ENCODE measurements around the gene PCYOX1L.

PCYOX1L gene

GRCh38 chr5:149414405-149415065 is 56.7 kb downstream of the PCYOX1L start (continued):
- TF ChIP-seq TCF4 (CRISPR knock-in tag; IDR thresholded peaks at IDR 0.05; ENCODE audit: borderline replicate concordance), result no peak
- TF ChIP-seq BACH2 (CRISPR knock-in tag; IDR thresholded peaks at IDR 0.05; ENCODE audit: borderline replicate concordance), result no peak

DNA sequence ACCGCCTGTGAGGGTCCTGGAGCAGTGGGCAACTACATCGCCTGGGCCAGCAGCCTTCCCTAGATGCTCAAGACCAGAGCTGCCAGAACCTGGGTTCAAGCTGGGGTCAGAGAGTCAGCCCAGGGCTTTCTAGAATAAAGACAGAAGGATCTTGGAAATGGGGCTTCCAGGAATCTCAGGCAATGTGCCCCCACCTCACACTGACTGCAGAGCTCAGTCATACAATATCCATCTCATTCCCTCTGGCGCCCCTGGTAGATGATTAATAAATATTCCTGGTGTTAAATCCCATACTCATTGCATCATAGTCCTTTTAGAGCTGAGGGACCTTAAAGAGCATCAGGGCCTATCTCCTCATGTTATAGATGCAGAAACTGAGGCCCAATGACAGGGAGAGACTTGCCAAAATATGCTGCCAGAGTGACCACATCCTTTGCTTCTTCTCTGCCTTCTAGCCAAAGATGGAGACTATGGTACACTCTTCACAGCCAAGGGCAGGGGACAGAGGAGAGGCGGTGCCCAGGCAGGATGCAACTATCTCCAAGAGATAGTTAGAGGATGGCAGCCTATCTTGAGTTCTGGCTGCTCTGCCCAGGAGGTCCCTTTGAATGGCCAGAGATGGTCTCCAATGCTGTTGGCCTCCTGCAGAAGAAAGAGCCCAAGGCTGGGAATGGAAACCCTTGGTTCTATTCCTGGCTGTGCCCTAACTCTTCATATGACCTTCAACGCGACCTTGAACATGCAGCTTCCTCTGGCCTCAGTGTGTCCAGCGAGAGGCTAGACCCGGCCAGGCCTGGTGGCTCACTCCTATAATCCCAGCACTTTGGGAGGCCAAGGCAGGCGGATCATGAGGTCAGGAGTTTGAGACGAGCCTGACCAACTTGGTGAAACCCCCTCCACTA is 57.5 kb downstream of the PCYOX1L start:
- TF ChIP-seq CSDC2 (CRISPR knock-in tag; IDR thresholded peaks at IDR 0.05), result no peak
- no peak for TF ChIP-seq BACH2 (CRISPR knock-in tag; IDR thresholded peaks at IDR 0.05; ENCODE audit: borderline replicate concordance)
- TF ChIP-seq ZFP30 (CRISPR knock-in tag; IDR thresholded peaks at IDR 0.05), result no peak
- TF ChIP-seq GLIS3 (CRISPR knock-in tag; IDR thresholded peaks at IDR 0.05), result no peak
- TF ChIP-seq POU6F1 (CRISPR knock-in tag; IDR thresholded peaks at IDR 0.05; ENCODE audit: borderline replicate concordance, low read depth), result no peak
- no peak for TF ChIP-seq ARNTL (CRISPR knock-in tag; IDR thresholded peaks at IDR 0.05; ENCODE audit: borderline replicate concordance, low read depth)
- no peak for TF ChIP-seq ZFP3 (CRISPR knock-in tag; IDR thresholded peaks at IDR 0.05)
- TF ChIP-seq PATZ1 (CRISPR knock-in tag; IDR thresholded peaks at IDR 0.05; ENCODE audit: borderline replicate concordance), result no peak
- no peak for ATAC-seq

DNA sequence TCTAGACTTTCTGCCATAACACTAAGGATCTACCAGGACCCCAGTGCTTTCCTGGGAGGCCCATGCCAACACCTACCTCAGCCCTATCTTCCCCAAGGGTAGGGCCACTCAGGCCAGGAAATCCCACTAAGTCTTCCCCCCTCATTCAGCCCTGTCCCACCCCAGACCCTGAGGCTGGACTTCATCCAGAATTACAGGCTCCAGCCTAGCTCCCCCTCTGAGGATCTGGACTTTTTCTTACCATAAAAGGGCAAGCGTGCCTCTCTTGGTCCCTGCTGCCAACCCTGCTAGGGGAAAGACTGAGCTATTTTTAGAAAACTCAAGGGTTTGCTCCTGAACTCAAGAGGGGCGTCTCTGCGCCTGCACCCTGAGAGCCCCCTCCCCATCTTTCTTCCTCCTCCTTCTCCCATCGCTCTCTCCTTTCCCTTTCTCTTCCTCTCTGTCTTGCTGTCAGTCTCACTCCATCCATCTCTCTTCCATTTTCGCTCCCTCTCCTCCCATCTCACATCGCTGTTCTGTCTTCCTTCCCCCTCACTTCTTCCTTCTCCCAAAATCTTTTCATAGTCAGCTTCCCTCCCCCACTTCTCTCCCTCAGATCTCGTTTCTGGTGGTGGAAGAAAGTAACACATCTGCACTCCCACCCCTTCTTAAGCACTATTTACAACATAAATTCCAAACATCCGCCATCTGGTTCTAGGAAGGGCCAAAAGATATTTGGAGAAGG is 59.3 kb downstream of the PCYOX1L start:
- ATAC-seq, result peak; percentile 54
- TF ChIP-seq ZNF565 (CRISPR knock-in tag; conservative IDR thresholded peaks at IDR 0.05; ENCODE audit: low read depth), result no peak
- no peak for TF ChIP-seq ARNTL (CRISPR knock-in tag; IDR thresholded peaks at IDR 0.05; ENCODE audit: borderline replicate concordance, low read depth)
- no peak for TF ChIP-seq RARB (CRISPR knock-in tag; IDR thresholded peaks at IDR 0.05)
- no peak for TF ChIP-seq POU6F1 (CRISPR knock-in tag; IDR thresholded peaks at IDR 0.05; ENCODE audit: borderline replicate concordance, low read depth)
- no peak for TF ChIP-seq PATZ1 (CRISPR knock-in tag; IDR thresholded peaks at IDR 0.05; ENCODE audit: borderline replicate concordance)
- TF ChIP-seq TOX (CRISPR knock-in tag; IDR thresholded peaks at IDR 0.05; ENCODE audit: borderline replicate concordance), result no peak
- no peak for TF ChIP-seq BACH2 (CRISPR knock-in tag; IDR thresholded peaks at IDR 0.05; ENCODE audit: borderline replicate concordance)
- no peak for TF ChIP-seq PPARA (CRISPR knock-in tag; IDR thresholded peaks at IDR 0.05; ENCODE audit: borderline replicate concordance)
- no peak for TF ChIP-seq ESRRG (CRISPR knock-in tag; IDR thresholded peaks at IDR 0.05)
- TF ChIP-seq, protein P1, sequence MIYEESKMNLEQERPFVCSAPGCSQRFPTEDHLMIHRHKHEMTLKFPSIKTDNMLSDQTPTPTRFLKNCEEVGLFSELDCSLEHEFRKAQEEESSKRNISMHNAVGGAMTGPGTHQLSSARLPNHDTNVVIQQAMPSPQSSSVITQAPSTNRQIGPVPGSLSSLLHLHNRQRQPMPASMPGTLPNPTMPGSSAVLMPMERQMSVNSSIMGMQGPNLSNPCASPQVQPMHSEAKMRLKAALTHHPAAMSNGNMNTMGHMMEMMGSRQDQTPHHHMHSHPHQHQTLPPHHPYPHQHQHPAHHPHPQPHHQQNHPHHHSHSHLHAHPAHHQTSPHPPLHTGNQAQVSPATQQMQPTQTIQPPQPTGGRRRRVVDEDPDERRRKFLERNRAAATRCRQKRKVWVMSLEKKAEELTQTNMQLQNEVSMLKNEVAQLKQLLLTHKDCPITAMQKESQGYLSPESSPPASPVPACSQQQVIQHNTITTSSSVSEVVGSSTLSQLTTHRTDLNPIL (CRISPR knock-in tag; IDR thresholded peaks at IDR 0.05; ENCODE audit: low read depth), result no peak
- TF ChIP-seq CSDC2 (CRISPR knock-in tag; IDR thresholded peaks at IDR 0.05), result no peak
- no peak for TF ChIP-seq ISL1 (CRISPR knock-in tag; IDR thresholded peaks at IDR 0.05)

Measured in SK-N-SH treated with all-trans-retinoic acid at 6 μM for 48 hours (cell line).